Activated CD8-positive, alpha-beta memory T cell treated with anti-CD3 and anti-CD28 coated beads, Interleukin-2, amount 10 ng/mL, durations not matched to agents 7 days and 5 days (primary cell): ENCODE data around the gene FRMD3. TPM values are rescaled to one million over a fixed set of nuclear protein-coding genes. Genes with fewer than 3 reads are reported as not detected.

Experiments
- ATAC-seq: fragments of 150-1000 bp; cut with Tn5 transposase; one replicate; pipeline ENCODE4 v1.10.0; 2021; ENCODE audit warnings: moderate library complexity
- CTCF ChIA-PET: fragments of 350-600 bp; sonication (Branson Sonifier 250); formaldehyde crosslinking; loops from one replicate; lab custom pipeline; 2021; ENCODE audit warnings: antibody characterized with exemption; lab: Charles Lee
- DNase-seq: peaks from one replicate; pipeline ENCODE4 v3.0.0-alpha.2; 2020
- H3K27ac Mint-ChIP-seq: one replicate; pipeline ENCODE4 v1.8.0; 2021; ENCODE audit warnings: mild to moderate bottlenecking, mixed read lengths
- H3K27me3 Mint-ChIP-seq: one replicate; pipeline ENCODE4 v1.8.0; 2021; ENCODE audit warnings: mixed read lengths
- H3K36me3 Mint-ChIP-seq: one replicate; pipeline ENCODE4 v1.8.0; 2021; ENCODE audit warnings: mild to moderate bottlenecking, mixed read lengths
- H3K4me1 Mint-ChIP-seq: one replicate; pipeline ENCODE4 v1.8.0; 2021; ENCODE audit warnings: mixed read lengths
- H3K4me3 Mint-ChIP-seq: one replicate; pipeline ENCODE4 v1.8.0; 2021; ENCODE audit warnings: mild to moderate bottlenecking, moderate library complexity, mixed read lengths
- H3K9me3 Mint-ChIP-seq: one replicate; pipeline ENCODE4 v1.8.0; 2022; ENCODE audit warnings: low read depth, mixed read lengths
- total RNA-seq, 2 experiments: library from RNA; stranded (reverse); gene quantifications; one replicate each; pipeline ENCODE4 v1.2.3, GENCODE V29; 2021

The FRMD3 gene
- total RNA-seq, 2 experiments from 2014 or later = 0.33 to 0.82 TPM

DNA sequence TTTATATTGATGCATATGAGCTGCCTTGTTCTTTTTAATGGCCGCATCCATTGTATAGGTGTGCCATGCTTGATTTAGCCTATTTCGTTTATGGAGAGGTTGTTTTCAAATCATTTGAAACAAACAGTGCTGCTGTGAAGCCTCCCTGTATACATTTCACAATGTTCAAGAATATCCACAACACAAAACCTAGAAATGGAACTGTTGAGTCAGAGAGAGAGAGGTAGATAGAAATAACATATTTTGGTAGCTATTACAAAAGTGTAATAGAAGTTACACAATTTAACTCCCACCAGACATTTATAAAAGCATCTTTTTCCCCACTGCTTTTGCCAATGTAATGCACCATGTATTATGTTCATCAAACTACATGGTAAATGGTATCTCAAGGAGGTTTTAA is 82.0 kb downstream of the FRMD3 start:
- ATAC-seq (no peak), DNase-seq (no peak)
- Mint-ChIP-seq H3K36me3 (no peaks in the 10 kb centered on the region), H3K27me3 (no peaks in the 10 kb centered on the region), H3K9me3 (no peaks in the 10 kb centered on the region), H3K4me3 (no peak overlapping the region), H3K27ac (no peak overlapping the region), H3K4me1 (no peaks in the 10 kb centered on the region)
- CTCF ChIA-PET = no interaction called here

DNA sequence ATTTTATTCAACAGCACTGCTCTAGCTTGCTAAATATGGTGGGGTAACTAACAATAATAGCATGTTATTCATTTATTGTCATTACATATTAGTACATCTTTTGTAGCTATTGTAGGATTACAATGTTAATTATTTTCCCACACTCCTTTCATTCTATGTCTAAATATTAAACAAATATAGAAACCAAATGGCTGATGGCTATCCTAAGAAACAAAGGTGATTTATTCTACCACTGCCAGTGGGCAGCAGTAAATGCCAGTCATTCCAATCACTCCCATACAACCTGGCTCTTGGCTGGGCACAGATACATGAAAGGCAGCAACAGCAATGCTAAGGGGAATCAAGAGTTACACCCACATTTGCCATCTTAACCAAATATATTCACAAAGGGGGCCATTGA is 84.1 kb downstream of the FRMD3 start:
- no peak for DNase-seq
- CTCF ChIA-PET = no interaction called here
- Mint-ChIP-seq H3K27me3 (no peaks in the 10 kb centered on the region), H3K4me1 (no peaks in the 10 kb centered on the region), H3K9me3 (no peaks in the 10 kb centered on the region), H3K4me3 (no peak overlapping the region), H3K36me3 (no peaks in the 10 kb centered on the region), H3K27ac (no peak overlapping the region)
- no peak for ATAC-seq

DNA sequence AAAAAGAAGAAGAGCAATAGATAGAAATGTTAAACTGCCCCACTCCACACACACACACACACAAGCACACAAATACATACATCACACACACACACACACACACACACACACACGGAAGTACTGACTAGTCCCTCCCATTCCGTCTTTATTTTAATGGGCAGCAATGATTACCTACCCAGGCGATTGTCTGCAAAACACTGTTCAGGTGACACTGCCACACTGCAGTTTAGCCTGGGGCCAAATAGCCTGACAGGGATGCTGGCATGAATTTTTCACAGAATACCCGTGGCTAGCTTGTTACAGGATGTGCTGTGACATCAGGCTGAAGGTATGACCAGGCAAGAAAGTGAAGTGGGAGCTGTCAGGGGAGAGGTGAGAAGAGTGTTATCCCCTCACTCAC is 86.9 kb downstream of the FRMD3 start:
- Mint-ChIP-seq H3K4me1 (no peaks in the 10 kb centered on the region), H3K36me3 (no peaks in the 10 kb centered on the region), H3K9me3 (no peaks in the 10 kb centered on the region), H3K27ac (no peak overlapping the region), H3K4me3 (no peak overlapping the region), H3K27me3 (no peaks in the 10 kb centered on the region)
- no peak for ATAC-seq
- CTCF ChIA-PET = interaction anchor here (0.8 kb wide), 1 partner anchor 212 kb away, joined by 3 read pairs; no protein-coding TSS in a partner anchor
- no peak for DNase-seq

DNA sequence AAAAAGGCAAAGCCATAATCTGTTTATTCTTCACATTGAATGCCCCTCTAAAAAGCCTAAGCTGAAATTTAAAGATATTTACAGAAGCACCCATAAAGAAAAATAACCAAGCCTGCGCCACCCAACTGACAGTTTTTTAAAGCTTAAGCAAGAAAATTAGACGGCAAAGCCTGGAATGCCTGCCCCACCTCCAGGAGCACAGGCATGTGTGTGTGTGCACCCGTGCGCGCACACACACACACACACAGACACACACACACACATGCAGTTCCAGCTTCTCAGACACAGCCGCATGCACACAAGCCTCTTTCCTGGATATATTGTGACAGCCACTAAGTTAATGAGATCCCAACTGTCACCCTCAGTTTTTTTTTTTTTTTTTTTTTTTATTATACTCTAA is 88.2 kb downstream of the FRMD3 start:
- no peaks in the 10 kb centered on the region for H3K27me3 Mint-ChIP-seq
- H3K9me3 Mint-ChIP-seq = no peaks in the 10 kb centered on the region
- H3K4me1 Mint-ChIP-seq = no peaks in the 10 kb centered on the region
- no peaks in the 10 kb centered on the region for H3K36me3 Mint-ChIP-seq
- no peak overlapping the region for H3K4me3 Mint-ChIP-seq
- H3K27ac Mint-ChIP-seq = no peak overlapping the region
- no peak for DNase-seq
- CTCF ChIA-PET = no interaction called here
- no peak for ATAC-seq

DNA sequence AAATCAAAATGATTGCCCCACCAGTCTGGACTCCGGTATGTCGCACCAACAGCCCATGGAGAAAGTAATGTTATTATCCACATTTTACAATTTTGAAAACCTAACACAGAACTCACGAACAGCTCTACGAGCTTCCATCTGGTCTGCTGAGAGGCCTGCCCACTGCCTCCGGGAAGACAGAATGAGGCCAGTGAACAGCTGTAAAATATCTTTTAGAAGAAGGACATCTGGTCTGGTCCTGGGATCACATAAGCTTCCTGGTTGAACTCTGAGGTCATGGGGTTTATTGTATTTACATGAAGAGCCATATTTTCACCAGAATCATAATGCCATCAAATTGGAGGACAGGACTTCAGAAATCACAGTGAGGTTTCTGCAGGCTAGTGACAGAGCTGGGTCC is 89.0 kb downstream of the FRMD3 start:
- Mint-ChIP-seq H3K27ac (no peak overlapping the region), H3K4me3 (no peak overlapping the region), H3K4me1 (no peaks in the 10 kb centered on the region), H3K27me3 (no peaks in the 10 kb centered on the region), H3K36me3 (no peaks in the 10 kb centered on the region), H3K9me3 (no peaks in the 10 kb centered on the region)
- no peak for DNase-seq
- CTCF ChIA-PET = no interaction called here
- ATAC-seq = no peak

DNA sequence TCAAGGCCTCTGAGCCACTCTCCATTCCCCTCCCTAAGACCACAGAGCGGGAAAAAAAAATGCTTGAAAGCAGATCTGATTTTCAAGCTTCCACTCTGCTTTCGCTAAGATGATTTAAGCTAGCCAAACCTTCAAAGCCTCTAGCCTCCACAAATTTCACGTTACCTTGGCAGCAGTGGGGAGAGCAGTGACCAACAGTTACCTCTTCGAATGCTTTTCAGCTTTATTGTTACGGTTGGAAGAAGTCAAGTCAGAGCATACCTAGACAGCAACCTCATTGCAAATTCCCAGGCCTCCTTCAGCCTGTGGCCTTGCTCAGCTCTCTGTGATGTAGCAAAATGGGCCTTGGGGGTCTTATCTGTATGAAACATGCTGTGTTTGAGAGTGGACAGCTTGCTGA is 89.6 kb downstream of the FRMD3 start:
- DNase-seq = no peak
- no peaks in the 10 kb centered on the region for H3K9me3 Mint-ChIP-seq
- no peak overlapping the region for H3K4me3 Mint-ChIP-seq
- H3K4me1 Mint-ChIP-seq = no peaks in the 10 kb centered on the region
- no peaks in the 10 kb centered on the region for H3K27me3 Mint-ChIP-seq
- H3K36me3 Mint-ChIP-seq = no peaks in the 10 kb centered on the region
- no peak for ATAC-seq
- CTCF ChIA-PET = no interaction called here
- no peak overlapping the region for H3K27ac Mint-ChIP-seq

DNA sequence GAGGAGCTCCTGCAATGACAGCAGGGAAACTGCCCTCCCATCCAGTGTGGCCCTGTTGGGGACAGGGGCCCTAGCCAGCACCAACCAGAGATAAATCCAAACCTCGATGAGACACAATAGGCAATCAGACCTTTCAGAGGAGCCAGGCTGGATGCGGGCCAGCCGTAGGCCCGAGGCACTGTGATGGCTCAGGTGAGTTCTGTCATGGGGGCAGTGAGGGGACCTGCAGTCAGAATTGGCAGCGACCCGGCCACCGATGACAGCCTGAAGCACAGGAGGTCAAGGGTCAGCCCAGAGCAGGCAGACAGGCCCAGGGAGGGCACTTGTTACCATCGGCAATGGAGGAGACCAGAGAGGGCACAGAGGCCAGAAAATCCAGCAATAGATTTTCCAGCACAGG is 90.8 kb downstream of the FRMD3 start:
- H3K9me3 Mint-ChIP-seq = no peaks in the 10 kb centered on the region

DNA sequence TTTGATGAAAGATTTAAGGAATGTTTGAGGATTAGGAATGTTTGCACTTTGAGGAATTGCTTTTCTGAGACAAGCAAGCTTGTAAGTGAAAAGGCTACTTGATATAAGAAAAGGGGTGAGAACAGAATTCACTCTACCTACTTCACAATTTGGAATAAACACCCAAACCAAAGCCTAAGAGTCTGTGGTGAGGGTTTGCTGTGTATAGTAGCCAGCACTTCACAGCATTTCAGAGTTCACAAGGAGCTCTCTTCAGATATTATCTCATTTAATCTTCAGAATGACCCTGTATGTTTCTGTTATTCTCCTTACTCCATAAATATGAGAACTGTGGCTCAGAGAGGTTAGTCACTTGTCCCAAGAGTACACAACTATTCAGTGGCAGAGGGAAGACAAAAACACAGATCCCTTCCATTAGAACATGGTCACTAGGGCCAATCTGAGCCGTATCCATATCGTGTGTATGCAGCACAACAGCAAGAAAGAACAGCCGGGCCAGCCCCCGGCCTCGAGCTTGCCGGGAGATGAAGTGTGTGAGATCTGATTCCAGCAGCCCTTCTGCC is 92.4 kb downstream of the FRMD3 start:
- Mint-ChIP-seq H3K36me3 (no peaks in the 10 kb centered on the region), H3K9me3 (no peaks in the 10 kb centered on the region), H3K4me3 (no peak overlapping the region), H3K27ac (no peak overlapping the region), H3K4me1 (no peaks in the 10 kb centered on the region), H3K27me3 (no peaks in the 10 kb centered on the region)
- ATAC-seq (no peak), DNase-seq (no peak)
- CTCF ChIA-PET = no interaction called here

More for the DNA sequence above, 90.8 kb downstream of the FRMD3 start:
- H3K27me3 Mint-ChIP-seq = no peaks in the 10 kb centered on the region
- ATAC-seq (no peak), DNase-seq (no peak)
- no peaks in the 10 kb centered on the region for H3K36me3 Mint-ChIP-seq
- H3K4me3 Mint-ChIP-seq = no peak overlapping the region
- no peaks in the 10 kb centered on the region for H3K4me1 Mint-ChIP-seq
- no peak overlapping the region for H3K27ac Mint-ChIP-seq
- CTCF ChIA-PET = no interaction called here

DNA sequence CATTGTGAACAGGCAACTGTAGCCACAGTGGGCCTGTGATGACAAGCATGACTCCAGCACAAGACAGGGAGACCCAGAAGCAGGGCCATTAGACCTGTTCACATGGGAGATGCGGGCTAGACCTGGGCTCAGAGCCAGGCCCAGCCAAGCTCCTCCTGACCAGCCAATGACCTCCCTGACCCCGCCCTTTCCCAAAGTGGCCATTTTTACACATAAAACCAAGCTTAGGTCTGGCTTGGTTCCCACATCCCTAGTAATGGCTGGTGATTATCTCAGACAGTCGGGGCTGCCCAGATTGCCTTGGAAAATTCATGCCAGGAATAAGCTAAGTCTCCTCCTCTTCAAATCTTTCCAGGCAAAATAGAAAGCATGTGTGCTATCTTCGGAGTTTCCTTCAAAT is 94.1 kb downstream of the FRMD3 start:
- CTCF ChIA-PET = no interaction called here
- Mint-ChIP-seq H3K27me3 (no peaks in the 10 kb centered on the region), H3K4me1 (no peaks in the 10 kb centered on the region), H3K36me3 (no peaks in the 10 kb centered on the region), H3K4me3 (no peak overlapping the region), H3K27ac (no peak overlapping the region), H3K9me3 (no peaks in the 10 kb centered on the region)
- DNase-seq = no peak
- no peak for ATAC-seq

DNA sequence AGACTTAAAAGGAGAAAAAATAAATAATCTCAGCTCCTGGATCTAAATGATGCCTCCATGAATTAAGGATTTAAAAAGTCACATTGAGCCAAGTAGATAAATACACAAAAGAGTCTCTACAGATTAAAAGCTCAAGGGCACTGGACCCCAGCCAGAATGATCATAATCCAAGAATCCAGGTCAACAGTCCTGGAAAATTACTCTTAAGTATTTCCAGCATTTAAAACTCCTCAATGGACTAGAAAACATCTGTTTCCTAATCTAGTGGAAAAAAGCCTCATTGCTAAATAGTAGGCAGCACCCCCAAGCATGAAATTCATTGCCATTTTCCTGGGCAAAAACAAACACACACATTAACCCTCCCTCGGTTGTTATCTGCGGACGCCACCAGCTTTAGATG is 96.8 kb downstream of the FRMD3 start:
- Mint-ChIP-seq H3K27me3 (no peaks in the 10 kb centered on the region), H3K4me1 (no peaks in the 10 kb centered on the region), H3K9me3 (no peaks in the 10 kb centered on the region), H3K27ac (no peak overlapping the region), H3K4me3 (no peak overlapping the region), H3K36me3 (no peaks in the 10 kb centered on the region)
- ATAC-seq (no peak), DNase-seq (no peak)
- CTCF ChIA-PET = no interaction called here

DNA sequence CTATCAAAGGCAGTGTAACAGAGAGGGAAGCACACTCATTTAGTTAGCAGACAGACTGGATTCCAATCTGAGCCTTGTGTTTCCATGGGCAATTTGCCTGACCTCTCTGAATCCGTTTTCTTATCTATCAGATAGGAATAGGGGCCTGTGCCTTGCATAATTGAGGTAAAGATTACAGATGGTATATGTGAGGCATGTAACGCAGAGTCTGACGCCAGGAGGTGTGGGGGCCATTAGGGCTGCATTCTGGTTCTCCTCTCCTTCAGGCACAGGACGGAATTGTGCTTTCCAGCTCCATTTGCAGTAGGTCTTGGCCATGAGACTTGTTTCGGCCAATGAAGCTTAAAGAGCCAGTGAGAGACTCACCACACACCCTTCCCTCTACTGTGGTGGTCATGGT is 97.6 kb downstream of the FRMD3 start:
- CTCF ChIA-PET = no interaction called here
- Mint-ChIP-seq H3K9me3 (no peaks in the 10 kb centered on the region), H3K27ac (no peak overlapping the region), H3K27me3 (no peaks in the 10 kb centered on the region), H3K4me1 (no peaks in the 10 kb centered on the region), H3K36me3 (no peaks in the 10 kb centered on the region), H3K4me3 (no peak overlapping the region)
- no peak for ATAC-seq
- DNase-seq = no peak

DNA sequence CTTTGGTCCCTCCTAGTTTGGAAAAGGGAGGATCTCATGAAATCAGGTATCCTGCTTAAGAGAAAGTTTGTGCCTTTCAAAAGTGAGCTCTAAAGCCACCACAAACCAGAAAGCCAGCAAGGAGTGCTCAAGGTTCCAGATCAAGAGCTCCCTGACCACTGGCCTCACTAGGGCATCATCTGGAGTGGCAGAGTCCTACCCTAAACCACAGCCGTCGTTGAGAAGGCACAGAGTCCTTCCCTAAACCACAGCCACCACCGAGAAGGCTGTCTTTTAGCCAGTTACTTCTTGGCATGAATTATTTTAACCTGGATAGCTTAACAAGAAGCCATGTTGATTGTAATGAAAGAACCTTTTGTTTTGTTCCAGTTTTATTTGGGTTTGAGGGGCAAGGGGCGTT is 102.9 kb downstream of the FRMD3 start:
- ATAC-seq (no peak), DNase-seq (no peak)
- Mint-ChIP-seq H3K9me3 (no peaks in the 10 kb centered on the region), H3K4me3 (no peak overlapping the region), H3K4me1 (no peaks in the 10 kb centered on the region), H3K27ac (no peak overlapping the region), H3K27me3 (no peaks in the 10 kb centered on the region), H3K36me3 (no peaks in the 10 kb centered on the region)
- CTCF ChIA-PET = no interaction called here

DNA sequence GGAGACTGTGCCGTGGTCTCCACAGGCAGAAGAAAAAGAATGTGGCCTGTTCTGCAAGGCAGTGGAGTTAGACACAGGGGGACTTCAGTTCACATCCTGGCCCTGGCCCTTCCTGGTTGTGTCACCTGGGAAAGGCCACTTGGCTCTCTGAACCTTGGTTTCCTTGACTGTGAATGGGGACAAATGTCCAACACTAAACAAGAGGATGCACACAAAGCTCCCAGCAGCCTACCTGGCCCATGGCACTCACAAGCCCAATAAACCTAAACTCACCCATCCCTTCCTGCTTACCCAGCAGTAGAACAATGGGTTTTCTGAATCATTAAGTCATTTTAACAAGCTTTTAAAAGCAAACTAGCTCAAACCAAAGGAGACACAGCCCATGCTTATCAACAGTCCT is 103.9 kb downstream of the FRMD3 start:
- Mint-ChIP-seq H3K27ac (no peak overlapping the region), H3K27me3 (peaks cover 2% of the 10 kb centered on the region), H3K4me1 (no peaks in the 10 kb centered on the region), H3K36me3 (no peaks in the 10 kb centered on the region), H3K4me3 (no peak overlapping the region), H3K9me3 (no peaks in the 10 kb centered on the region)
- CTCF ChIA-PET = no interaction called here
- ATAC-seq (no peak), DNase-seq (no peak)

DNA sequence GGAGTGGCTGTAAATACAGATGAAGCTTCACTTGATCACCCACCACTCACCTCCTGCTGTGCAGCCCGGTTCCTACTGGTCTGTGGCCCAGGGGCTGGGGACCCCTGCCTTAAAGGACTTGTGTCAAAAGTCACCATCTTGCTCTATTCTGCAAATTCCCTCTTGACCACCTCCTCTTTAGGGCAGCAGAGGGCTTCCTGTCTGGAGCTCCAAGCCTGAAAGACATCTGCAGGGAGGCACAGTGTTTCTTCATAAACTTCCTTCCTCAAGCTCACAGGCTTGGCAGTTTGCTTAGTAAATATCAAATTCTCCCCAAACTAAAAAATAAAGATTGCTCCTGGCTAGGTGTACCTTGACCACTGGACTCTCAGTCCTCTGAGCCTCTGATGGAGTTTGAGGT is 104.4 kb downstream of the FRMD3 start:
- Mint-ChIP-seq H3K27me3 (peaks cover 2% of the 10 kb centered on the region), H3K27ac (no peak overlapping the region), H3K4me1 (no peaks in the 10 kb centered on the region), H3K4me3 (no peak overlapping the region), H3K9me3 (no peaks in the 10 kb centered on the region), H3K36me3 (no peaks in the 10 kb centered on the region)
- DNase-seq (no peak), ATAC-seq (no peak)
- CTCF ChIA-PET = no interaction called here
